ENCODE data around the gene SLC9A8.

GRCh38 chr20:49892817-49893216 is 80.2 kb downstream of the SLC9A8 start:
- TF ChIP-seq, protein P1, sequence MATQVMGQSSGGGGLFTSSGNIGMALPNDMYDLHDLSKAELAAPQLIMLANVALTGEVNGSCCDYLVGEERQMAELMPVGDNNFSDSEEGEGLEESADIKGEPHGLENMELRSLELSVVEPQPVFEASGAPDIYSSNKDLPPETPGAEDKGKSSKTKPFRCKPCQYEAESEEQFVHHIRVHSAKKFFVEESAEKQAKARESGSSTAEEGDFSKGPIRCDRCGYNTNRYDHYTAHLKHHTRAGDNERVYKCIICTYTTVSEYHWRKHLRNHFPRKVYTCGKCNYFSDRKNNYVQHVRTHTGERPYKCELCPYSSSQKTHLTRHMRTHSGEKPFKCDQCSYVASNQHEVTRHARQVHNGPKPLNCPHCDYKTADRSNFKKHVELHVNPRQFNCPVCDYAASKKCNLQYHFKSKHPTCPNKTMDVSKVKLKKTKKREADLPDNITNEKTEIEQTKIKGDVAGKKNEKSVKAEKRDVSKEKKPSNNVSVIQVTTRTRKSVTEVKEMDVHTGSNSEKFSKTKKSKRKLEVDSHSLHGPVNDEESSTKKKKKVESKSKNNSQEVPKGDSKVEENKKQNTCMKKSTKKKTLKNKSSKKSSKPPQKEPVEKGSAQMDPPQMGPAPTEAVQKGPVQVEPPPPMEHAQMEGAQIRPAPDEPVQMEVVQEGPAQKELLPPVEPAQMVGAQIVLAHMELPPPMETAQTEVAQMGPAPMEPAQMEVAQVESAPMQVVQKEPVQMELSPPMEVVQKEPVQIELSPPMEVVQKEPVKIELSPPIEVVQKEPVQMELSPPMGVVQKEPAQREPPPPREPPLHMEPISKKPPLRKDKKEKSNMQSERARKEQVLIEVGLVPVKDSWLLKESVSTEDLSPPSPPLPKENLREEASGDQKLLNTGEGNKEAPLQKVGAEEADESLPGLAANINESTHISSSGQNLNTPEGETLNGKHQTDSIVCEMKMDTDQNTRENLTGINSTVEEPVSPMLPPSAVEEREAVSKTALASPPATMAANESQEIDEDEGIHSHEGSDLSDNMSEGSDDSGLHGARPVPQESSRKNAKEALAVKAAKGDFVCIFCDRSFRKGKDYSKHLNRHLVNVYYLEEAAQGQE (IDR thresholded peaks at IDR 0.05; ENCODE audit: borderline replicate concordance): no peak
- TF ChIP-seq, protein P2, sequence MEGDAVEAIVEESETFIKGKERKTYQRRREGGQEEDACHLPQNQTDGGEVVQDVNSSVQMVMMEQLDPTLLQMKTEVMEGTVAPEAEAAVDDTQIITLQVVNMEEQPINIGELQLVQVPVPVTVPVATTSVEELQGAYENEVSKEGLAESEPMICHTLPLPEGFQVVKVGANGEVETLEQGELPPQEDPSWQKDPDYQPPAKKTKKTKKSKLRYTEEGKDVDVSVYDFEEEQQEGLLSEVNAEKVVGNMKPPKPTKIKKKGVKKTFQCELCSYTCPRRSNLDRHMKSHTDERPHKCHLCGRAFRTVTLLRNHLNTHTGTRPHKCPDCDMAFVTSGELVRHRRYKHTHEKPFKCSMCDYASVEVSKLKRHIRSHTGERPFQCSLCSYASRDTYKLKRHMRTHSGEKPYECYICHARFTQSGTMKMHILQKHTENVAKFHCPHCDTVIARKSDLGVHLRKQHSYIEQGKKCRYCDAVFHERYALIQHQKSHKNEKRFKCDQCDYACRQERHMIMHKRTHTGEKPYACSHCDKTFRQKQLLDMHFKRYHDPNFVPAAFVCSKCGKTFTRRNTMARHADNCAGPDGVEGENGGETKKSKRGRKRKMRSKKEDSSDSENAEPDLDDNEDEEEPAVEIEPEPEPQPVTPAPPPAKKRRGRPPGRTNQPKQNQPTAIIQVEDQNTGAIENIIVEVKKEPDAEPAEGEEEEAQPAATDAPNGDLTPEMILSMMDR (IDR thresholded peaks at IDR 0.05; ENCODE audit: poor library complexity, severe bottlenecking): no peak
- TF ChIP-seq MXI1 (conservative IDR thresholded peaks at IDR 0.05; ENCODE audit: poor library complexity, severe bottlenecking): no peak
- no peak for TF ChIP-seq EP300 (conservative IDR thresholded peaks at IDR 0.05; ENCODE audit: poor library complexity, severe bottlenecking)
- no peak for TF ChIP-seq EZH2 (IDR thresholded peaks at IDR 0.05; ENCODE audit: borderline replicate concordance, insufficient read depth, low read length, poor library complexity, severe bottlenecking)
- TF ChIP-seq TAF1 (IDR thresholded peaks at IDR 0.05; ENCODE audit: low read depth): no peak
- TF ChIP-seq RAD21 (conservative IDR thresholded peaks at IDR 0.05): no peak

All from neural cell (in vitro differentiated cells).